Right cardiac atrium (tissue), 5 donors: ENCODE results near the gene TAF1C. TPM values are rescaled to one million over a fixed set of nuclear protein-coding genes. Genes with fewer than 3 reads are reported as not detected.
A peak's percentile ranks its signal among the peaks of the same experiment; 100 is the strongest.

Experiments
- ATAC-seq, 2 donors: fragments of 200-7000 bp; cut with Tn5 transposase; one replicate each; pipeline versions ENCODE4 v1.8.0 to v1.9.1; 2020; ENCODE audit warnings: moderate library complexity in 2 of 2, mild to moderate bottlenecking in 1 of 2
- DNase-seq, 3 donors: peaks; one replicate each; pipeline ENCODE4 v3.0.0-alpha.2; 2020
- H3K27ac ChIP-seq: one replicate; pipeline ENCODE4 v1.5.1; 2013; ENCODE audit warnings: mild to moderate bottlenecking, low read length, control low read depth, moderate library complexity
- H3K27me3 ChIP-seq: one replicate; pipeline ENCODE4 v1.6.1; 2013; ENCODE audit not compliant: control insufficient read depth, insufficient read depth
- H3K4me1 ChIP-seq: one replicate; pipeline ENCODE4 v1.6.1; 2013; ENCODE audit warnings: low read length; ENCODE audit not compliant: control insufficient read depth, insufficient read depth
- H3K4me3 ChIP-seq: one replicate; pipeline ENCODE4 v1.5.1; 2013; ENCODE audit warnings: low read length, control low read depth
- H3K9me3 ChIP-seq: one replicate; pipeline ENCODE4 v1.6.1; 2013; ENCODE audit warnings: low read length; ENCODE audit not compliant: control insufficient read depth
- WGBS: extraction: QIAGEN DNeasy Blood & Tissue Kit; methylation state at CpG from one replicate; pipeline ENCODE4 v1.1.7; 2013; 5-methylcytosine and 5-hydroxymethylcytosine counted together
- intact Hi-C, 4 donors: fragments of 100-400 bp; cut with DNase I; formaldehyde crosslinking; loops; one replicate each; pipeline versions ENCODE4 v1.11.0 to v1.14.0; 2022 to 2023
- polyA plus RNA-seq: library from polyadenylated mRNA; stranded (reverse); fragments of 200-250 nt; gene quantifications from one replicate; pipeline ENCODE4 v1.2.3, GENCODE V29; 2013
- total RNA-seq, 4 donors: library from RNA; stranded (reverse); fragmentation: NEBNext Ultra II Directional; extraction: Animal tissue kit (Norgen Biotek cat#: 25700); gene quantifications; one replicate each; pipeline ENCODE4 v1.2.1, GENCODE V29; 2021
- donor health status: healthy with polysubstance abuse.
- donor health status: DM: no; HTN: yes; CAD: no.
- donor health status: DM: no; HTN: no; CAD: no.
- donor health status: DM: no; HTN: yes; CAD: no; lungs with severe emphysema.
- donor health status: DM: yes; HTN: yes; CAD: no.

TAF1C gene
- total and polyA plus RNA-seq, 5 donors = 26.0 to 36.2 (median 29.3) TPM

GRCh38 chr16:84195201-84196093 lies 8.6 kb upstream of the TAF1C start:
- Histone ChIP-seq H3K9me3 (no peaks in the 10 kb centered on the region), H3K4me3 (no peak overlapping the region), H3K27ac (no peak overlapping the region), H3K27me3 (no peaks in the 10 kb centered on the region), H3K4me1 (no peaks in the 10 kb centered on the region)
- WGBS = 87% methylated on average over 38 of the region's 38 CpGs
- intact Hi-C loops = no loop called here
- ATAC-seq (no peak), DNase-seq (peak in 1 of 3 donors; percentile 65)

GRCh38 chr16:84194470-84195200 lies 7.8 kb upstream of the TAF1C start:
- no peak for ATAC-seq
- Histone ChIP-seq H3K9me3 (no peaks in the 10 kb centered on the region), H3K4me3 (no peak overlapping the region), H3K27ac (no peak overlapping the region), H3K4me1 (no peaks in the 10 kb centered on the region), H3K27me3 (no peaks in the 10 kb centered on the region)
- intact Hi-C loops = no loop called here
- no peak for DNase-seq
- WGBS = 57% methylated on average over 34 of the region's 34 CpGs

GRCh38 chr16:84194018-84194417 lies 7.2 kb upstream of the TAF1C start:
- intact Hi-C loops = no loop called here
- no peaks in the 10 kb centered on the region for H3K9me3 ChIP-seq
- no peak overlapping the region for H3K27ac ChIP-seq

GRCh38 chr16:84193480-84193879 lies 6.6 kb upstream of the TAF1C start:
- Histone ChIP-seq H3K27me3 (no peaks in the 10 kb centered on the region), H3K4me1 (no peaks in the 10 kb centered on the region), H3K4me3 (no peak overlapping the region), H3K9me3 (no peaks in the 10 kb centered on the region), H3K27ac (no peak overlapping the region)
- intact Hi-C loops = no loop called here
- WGBS = 81% methylated on average over 7 of the region's 7 CpGs
- no peak for DNase-seq
- no peak for ATAC-seq

More at GRCh38 chr16:84194018-84194417, 7.2 kb upstream of the TAF1C start:
- WGBS = 85% methylated on average over 11 of the region's 11 CpGs
- no peaks in the 10 kb centered on the region for H3K27me3 ChIP-seq
- H3K4me3 ChIP-seq = no peak overlapping the region
- no peak for DNase-seq
- ATAC-seq = no peak
- H3K4me1 ChIP-seq = no peaks in the 10 kb centered on the region

GRCh38 chr16:84191466-84191865 lies 4.6 kb upstream of the TAF1C start:
- 92% methylated on average over 16 of the region's 16 CpGs for WGBS
- intact Hi-C loops = no loop called here
- H3K4me1 ChIP-seq = no peaks in the 10 kb centered on the region

GRCh38 chr16:84190731-84191388 lies 4.0 kb upstream of the TAF1C start, which contains the start of gene ADAD2:
Gene ADAD2, plus strand, starts transcription at chr16:84191157. Its CDS starts 74 bp downstream, at chr16:84191231.
- intact Hi-C loops = no loop called here
- H3K4me3 ChIP-seq = no peak within 1 kb of the TSS
- no peak for DNase-seq
- 90% methylated on average over 47 of the region's 47 CpGs for WGBS
- H3K4me1 ChIP-seq = peaks cover 1% of the 10 kb centered on the region
- no peaks in the 10 kb centered on the region for H3K27me3 ChIP-seq
- no peak within 1 kb of the TSS for H3K27ac ChIP-seq
- no peaks in the 10 kb centered on the region for H3K9me3 ChIP-seq
- no peak for ATAC-seq

More at GRCh38 chr16:84191466-84191865, 4.6 kb upstream of the TAF1C start:
- H3K27ac ChIP-seq = no peak overlapping the region
- no peaks in the 10 kb centered on the region for H3K27me3 ChIP-seq
- no peak overlapping the region for H3K4me3 ChIP-seq
- H3K9me3 ChIP-seq = no peaks in the 10 kb centered on the region
- ATAC-seq (no peak), DNase-seq (peak in 1 of 3 donors; percentile 45)

- peaks cover 2% of the 10 kb centered on the region for H3K4me1 ChIP-seq
- no peaks in the 10 kb centered on the region for H3K9me3 ChIP-seq
- WGBS = 67% methylated on average over 10 of the region's 10 CpGs
- peak overlapping the region; percentile 87 for H3K27ac ChIP-seq
- no peak overlapping the region for H3K4me3 ChIP-seq
- ATAC-seq (peak; percentile 38 to 57), DNase-seq (peak; percentile 55 to 75 (median 71))
- H3K27me3 ChIP-seq = no peaks in the 10 kb centered on the region
- intact Hi-C loops = loop anchor here in 1 of 4 donors (5.0 kb wide), 2 partner anchors 217 to 227 kb away; partner anchors contain the start of gene NECAB2
Measured at GRCh38 chr16:84184775-84185174, 2.1 kb downstream of the TAF1C start.

- no peaks in the 10 kb centered on the region for H3K27me3 ChIP-seq
- intact Hi-C loops = loop anchor here in 1 of 4 donors (5.0 kb wide), 1 partner anchor 217 kb away; the partner anchor contains the start of gene NECAB2
- no peak overlapping the region for H3K4me3 ChIP-seq
- no peaks in the 10 kb centered on the region for H3K9me3 ChIP-seq
- 73% methylated on average over 11 of the region's 11 CpGs for WGBS
- H3K4me1 ChIP-seq = peaks cover 2% of the 10 kb centered on the region
- no peak for ATAC-seq
- peak overlapping the region; percentile 87 for H3K27ac ChIP-seq
- DNase-seq = peak in 1 of 3 donors; percentile 51
Measured at GRCh38 chr16:84183911-84184591, 2.8 kb downstream of the TAF1C start.

GRCh38 chr16:84183572-84183875 lies 3.3 kb downstream of the TAF1C start:
- no peaks in the 10 kb centered on the region for H3K9me3 ChIP-seq
- intact Hi-C loops = loop anchor here in 1 of 4 donors (5.0 kb wide), 1 partner anchor 216 kb away; the partner anchor contains the start of gene NECAB2
- ATAC-seq = no peak
- peak overlapping the region; percentile 87 for H3K27ac ChIP-seq
- peaks cover 2% of the 10 kb centered on the region for H3K4me1 ChIP-seq
- WGBS = 84% methylated on average over 5 of the region's 5 CpGs
- no peak for DNase-seq
- H3K27me3 ChIP-seq = no peaks in the 10 kb centered on the region
- no peak overlapping the region for H3K4me3 ChIP-seq
